GM12865 (cell line): ENCODE results near the gene UBE2M.

Experiments
- DNase-seq: peaks from one replicate; pipeline ENCODE4 v3.0.0; 2010; ENCODE audit warnings: low read depth
- H3K4me3 ChIP-seq: 2 replicates; pipeline ENCODE4 v1.5.1; 2011; ENCODE audit warnings: mild to moderate bottlenecking, low read depth, low read length, control low read depth
- TF ChIP-seq, protein P1 (sequence below): IDR thresholded peaks from 2 replicates; pipeline ENCODE4 v1.5.1; 2011; ENCODE audit warnings: low read length, control low read depth, low read depth, inconsistent platforms; ENCODE audit not compliant: insufficient read depth; ENCODE audit errors: missing control alignments

UBE2M gene

DNA sequence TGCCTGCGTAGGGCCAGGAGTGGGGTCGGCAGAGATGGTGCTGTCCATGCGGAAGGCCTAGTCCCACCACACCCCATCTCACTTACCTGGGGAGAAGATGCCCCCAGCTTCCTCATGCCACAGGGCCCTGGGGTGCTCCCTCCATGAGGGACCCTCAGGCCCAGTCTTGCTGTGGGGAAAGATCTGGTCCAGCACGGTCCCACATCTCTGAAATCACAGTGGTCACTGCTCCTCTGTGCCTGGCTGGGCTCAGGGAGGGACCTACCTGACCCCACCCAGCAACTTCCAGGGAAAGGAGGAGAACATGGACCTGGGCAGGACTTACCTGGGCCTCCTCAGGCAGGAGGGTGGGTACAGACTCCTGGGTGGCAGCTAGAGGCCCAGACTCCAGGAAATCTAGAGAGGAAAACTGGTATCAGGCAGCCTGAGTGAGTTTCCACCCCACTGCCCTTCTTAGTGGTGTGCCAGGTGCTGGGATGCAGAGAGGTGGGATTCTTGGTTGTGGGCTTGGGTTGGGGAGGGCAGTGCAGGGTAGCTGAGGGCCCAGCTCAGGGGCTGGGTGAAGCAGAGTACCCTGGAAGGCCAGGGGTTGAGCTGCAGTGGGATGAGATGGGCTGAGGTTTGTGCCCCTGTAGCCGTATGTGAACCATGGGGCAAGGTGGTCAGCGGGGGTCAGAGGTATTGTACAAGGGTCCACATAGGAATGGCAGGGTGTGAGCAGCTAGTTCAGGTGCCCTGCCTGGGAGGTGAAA, 11.0 kb upstream of the UBE2M start:
- TF ChIP-seq, protein P1, sequence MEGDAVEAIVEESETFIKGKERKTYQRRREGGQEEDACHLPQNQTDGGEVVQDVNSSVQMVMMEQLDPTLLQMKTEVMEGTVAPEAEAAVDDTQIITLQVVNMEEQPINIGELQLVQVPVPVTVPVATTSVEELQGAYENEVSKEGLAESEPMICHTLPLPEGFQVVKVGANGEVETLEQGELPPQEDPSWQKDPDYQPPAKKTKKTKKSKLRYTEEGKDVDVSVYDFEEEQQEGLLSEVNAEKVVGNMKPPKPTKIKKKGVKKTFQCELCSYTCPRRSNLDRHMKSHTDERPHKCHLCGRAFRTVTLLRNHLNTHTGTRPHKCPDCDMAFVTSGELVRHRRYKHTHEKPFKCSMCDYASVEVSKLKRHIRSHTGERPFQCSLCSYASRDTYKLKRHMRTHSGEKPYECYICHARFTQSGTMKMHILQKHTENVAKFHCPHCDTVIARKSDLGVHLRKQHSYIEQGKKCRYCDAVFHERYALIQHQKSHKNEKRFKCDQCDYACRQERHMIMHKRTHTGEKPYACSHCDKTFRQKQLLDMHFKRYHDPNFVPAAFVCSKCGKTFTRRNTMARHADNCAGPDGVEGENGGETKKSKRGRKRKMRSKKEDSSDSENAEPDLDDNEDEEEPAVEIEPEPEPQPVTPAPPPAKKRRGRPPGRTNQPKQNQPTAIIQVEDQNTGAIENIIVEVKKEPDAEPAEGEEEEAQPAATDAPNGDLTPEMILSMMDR: no peak
- no peak overlapping the region for H3K4me3 ChIP-seq

DNA sequence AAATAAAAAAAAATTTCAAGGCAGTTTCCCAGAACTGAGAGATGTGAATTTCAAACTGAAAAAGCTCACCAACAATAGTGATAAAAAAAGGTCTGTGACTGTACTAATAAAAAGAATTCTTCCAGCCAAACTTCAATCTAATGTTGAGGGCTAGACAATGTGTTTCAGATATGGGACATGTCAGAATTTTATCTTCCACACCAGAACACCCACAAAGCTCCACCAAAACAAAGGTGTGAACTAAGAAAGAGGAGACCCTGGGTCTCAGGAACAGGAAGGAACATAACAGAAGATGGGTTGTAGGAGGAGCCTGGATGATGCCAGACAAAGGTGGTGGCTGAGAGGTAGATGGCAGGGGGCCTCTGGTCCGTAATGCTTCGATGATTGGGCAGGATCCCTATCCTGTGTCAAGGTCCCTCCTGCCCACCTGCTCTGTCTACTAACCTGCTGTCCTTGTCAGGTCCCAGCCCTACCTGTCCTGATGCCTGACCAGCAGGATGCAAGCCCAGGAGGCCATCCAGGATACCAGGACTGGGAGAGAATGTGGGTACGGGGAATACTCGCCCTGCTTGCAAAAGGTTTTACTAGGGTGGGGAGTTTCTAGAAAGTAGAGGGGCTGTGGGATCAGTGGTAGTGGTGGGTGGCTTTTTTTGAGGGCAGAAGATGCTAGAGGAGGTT, 10.2 kb upstream of the UBE2M start:
- no peak for DNase-seq
- TF ChIP-seq, protein P1: no peak
- no peak overlapping the region for H3K4me3 ChIP-seq

More for the DNA sequence above, 11.0 kb upstream of the UBE2M start:
- no peak for DNase-seq

DNA sequence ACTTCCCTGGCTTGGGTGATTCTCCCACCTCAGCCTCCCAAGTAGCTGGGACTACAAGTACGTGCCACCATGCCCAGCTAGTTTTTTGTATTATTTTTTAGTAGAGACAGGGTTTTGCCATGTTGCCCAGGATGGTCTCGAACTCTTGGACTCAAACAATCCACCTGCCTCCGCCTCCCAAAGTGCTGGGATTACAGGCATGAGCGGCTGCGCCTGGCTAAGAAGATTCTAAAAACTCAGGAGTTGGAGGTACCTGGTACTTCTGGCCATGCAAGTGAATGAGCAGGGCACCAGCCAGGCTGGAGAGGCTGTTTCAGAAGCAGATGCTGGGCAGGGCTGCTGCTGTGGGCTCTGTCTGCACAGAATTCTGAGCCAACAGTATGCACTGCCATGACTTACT, 8.6 kb upstream of the UBE2M start:
- no peak for DNase-seq
- TF ChIP-seq, protein P1: no peak
- H3K4me3 ChIP-seq: no peak overlapping the region

DNA sequence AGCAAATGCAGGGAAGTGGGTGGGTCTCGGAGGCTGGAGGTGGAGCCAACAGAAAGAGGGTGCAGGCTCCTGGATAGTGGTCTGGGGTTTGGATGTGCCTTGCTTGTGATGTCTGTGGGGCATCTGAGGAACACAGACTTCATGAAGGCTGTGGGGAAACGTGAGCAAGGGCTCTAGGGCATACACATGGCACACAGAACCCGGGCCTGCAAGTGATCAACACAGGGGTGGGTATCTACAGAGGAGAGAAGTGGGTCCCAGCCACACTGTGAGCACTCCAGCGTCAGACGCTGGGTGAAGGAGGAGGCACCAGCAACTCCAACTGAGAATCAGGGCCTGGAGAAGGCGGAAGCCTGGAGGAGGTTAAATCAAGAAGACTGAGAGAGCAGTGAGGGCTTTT, 5.4 kb upstream of the UBE2M start:
- peak overlapping the region; percentile 70 for H3K4me3 ChIP-seq
- TF ChIP-seq, protein P1: no peak

DNA sequence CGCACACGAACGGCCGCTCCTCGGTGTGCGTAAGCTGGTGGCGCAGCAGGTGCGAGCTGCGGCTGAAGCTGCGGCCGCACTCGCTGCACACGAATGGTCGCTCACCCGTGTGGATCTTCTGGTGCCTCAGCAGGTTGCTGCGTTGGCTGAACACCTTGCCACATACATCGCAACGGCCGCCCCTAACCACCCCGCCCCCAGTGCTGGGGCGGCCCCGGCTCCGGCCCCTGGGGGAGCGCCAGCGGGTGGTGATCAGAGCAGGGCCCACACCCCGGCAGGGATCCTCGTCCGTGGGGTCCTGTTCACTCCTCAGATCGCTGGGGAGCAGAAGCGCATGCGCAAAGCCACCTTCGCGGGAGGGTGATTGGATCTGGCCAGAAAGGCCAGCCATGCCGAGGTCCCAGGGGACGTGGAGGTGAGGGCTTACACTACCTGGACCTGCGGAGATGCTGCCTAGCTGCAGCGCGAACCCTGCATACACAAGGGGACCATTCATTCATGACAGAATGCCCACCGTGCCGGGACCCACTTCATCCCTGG, 4.7 kb upstream of the UBE2M start:
- TF ChIP-seq, protein P1: no peak
- peak overlapping the region; percentile 70 for H3K4me3 ChIP-seq
- DNase-seq: peak; percentile 83

More for the DNA sequence above, 5.4 kb upstream of the UBE2M start:
- no peak for DNase-seq

DNA sequence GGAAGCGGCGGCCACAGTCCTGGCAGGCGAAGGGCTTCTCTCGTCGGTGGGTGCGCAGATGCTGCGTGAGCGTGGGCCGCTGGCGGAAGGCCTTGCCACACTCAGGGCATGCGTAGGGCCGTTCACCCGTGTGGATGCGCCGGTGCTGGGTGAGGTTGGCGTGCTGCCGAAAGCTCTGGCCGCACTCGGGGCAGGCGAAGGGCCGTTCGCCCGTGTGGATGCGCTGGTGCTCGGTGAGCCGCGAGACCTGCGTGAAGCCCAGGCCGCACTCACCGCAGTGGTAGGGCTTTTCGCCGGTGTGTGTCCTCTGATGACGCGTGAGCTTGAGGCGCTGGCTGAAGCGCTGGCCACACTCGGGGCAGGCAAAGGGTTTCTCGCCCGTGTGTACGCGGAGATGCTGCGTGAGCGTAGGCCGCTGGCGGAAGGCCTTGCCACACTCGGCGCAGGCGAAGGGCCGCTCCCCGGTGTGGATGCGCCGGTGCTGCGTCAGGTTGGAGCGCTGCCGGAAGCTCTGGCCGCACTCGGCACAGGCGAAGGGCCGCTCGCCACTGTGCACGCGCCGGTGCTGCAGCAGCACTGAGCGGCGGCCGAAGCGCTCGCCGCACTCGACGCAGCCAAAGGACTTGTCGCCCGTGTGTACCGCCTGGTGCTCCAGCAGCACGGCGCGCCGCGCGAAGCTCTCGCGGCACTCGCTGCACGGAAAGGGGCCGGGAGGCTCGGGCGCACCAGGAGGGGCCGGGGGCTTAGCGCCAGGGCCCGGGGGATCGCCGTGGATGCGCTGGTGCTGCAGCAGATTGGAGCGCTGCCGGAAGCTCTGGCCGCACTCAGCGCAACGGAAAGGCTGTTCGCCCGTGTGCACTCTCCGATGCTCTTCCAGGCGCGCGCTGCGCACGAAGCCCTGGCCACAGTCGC, 4.0 kb upstream of the UBE2M start:
- TF ChIP-seq, protein P1: no peak
- H3K4me3 ChIP-seq: peak overlapping the region; percentile 70
- DNase-seq: peak; percentile 86
